HG03469 (cell line): ENCODE measurements around the gene UBA3.

Source experiments
- ATAC-seq: cut with Tn5 transposase; IDR thresholded peaks from one replicate; pipeline ENCODE4 v1.9.1; 2021; ENCODE audit warnings: mild to moderate bottlenecking, moderate library complexity, moderate number of reproducible peaks; ENCODE audit not compliant: unreplicated experiment

UBA3 gene

GRCh38 chr3:69080233-69080920 is at the start of gene UBA3:
UBA3 (minus strand) TSS chr3:69080365; CDS start chr3:69080353, 12 bp downstream.
- ATAC-seq, result peak; percentile 22

- ATAC-seq, result no peak
Observed at GRCh38 chr3:69129531-69129930, 49.4 kb upstream of the UBA3 start.

DNA sequence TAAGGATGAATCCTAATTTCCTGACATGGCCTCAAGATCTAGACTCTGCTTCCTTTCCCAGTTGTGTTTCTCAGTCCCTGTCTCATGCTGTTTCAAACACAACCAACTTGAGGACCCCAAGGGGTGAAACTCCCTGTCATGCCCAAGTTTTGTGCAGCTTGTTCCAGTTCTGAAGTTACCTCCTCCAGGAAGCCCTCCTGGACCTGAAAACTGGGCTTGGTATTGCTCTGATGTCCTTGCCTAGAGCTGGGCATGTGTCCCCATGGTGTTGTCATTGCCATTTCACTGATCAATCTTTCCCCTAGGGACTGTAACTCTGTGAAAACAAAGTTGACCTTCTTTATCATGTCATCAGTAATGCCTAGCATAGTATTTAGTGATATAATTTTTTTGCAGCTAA is 48.3 kb upstream of the UBA3 start:
- no peak for ATAC-seq

DNA sequence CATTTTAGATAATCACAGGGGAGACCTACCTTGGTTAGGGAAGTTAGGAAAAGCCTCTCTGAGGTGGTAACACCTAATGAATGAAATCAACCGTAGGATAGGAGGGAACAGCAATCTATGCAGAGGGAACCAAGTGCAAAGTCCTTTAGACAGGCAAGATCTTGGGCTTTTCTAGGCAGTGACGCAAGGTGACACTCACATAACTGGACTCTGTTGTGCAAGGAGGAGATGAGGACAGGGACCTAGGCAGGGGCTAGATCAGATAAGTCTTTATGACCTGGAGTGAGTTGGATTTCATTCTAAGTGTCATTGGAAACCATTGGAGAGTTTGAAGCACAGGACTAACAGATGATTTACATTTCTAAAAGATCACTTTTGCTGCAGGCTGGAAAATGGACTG is 46.8 kb upstream of the UBA3 start:
- no peak for ATAC-seq

DNA sequence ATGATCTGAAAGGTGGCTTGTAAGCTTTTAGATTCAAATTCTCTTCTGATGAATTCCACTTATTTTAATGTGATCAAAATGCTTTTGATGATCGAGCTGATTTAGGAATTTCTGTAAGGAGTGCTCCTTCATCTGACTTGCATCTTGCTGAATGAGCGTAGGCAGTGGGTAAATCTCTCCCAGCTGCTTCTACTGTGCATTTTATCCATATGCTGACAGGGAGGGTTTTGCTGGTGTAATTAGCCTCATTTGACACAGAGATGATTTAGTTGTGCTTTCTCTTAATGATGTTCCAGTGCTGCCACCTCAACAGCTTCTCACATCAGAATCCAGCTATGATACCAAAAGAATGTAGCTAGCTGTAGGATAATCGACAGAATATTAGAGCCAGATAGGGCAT is 46.1 kb upstream of the UBA3 start:
- no peak for ATAC-seq

GRCh38 chr3:69122403-69122802 is 42.2 kb upstream of the UBA3 start, which contains the start of gene LMOD3:
LMOD3 (minus strand) TSS chr3:69122595; CDS start chr3:69122386, 209 bp downstream.
- ATAC-seq, result no peak

GRCh38 chr3:69121950-69122349 is 41.8 kb upstream of the UBA3 start:
- ATAC-seq, result no peak

- ATAC-seq, result no peak
Observed at GRCh38 chr3:69121513-69121912, 41.3 kb upstream of the UBA3 start.

DNA sequence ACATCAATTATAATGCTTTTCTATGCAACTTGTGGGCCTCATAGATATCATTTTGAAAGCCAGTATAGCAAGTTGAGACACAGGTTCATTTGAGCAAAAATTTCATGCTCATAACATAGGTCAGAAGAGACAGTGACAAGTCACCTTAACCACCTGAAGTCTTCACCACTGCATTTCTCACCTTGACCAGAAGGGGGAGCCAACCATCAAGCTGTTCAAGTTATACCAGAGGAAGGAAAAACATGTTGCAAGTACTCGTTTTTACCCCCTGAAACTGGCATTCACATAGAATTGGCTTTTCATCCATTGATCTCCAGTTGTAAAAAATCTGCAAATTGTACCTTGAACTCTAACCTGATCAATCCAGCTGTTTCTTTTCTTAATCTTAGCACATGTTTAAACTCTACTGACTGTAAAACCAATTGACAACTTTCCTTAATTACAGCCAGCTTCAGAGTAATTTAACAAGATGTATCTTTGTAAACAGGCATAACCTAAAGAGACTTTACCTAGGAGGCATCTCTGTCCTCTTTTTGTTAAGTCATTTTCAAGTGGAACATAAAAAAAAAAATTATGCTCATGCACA is 40.8 kb upstream of the UBA3 start:
- ATAC-seq, result peak; percentile 91

DNA sequence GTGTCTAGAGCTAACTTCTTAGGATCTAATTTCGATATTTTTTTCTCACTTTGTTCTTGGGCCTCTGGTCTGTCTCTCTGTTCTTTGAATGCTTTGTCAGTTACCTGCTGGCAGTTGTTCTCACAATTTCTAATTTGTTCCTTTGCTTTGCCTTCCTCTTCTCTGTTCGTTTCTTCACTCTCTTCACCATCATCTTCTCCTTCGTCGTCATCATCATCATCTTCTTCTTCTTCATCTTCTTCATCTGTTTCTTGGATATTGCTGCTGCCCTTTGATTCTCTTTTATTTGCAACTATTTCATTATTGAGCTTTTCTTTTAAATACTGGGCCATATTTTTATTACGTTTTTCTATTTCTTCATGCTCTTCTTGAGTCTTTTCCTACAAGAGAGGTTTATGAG is 39.5 kb upstream of the UBA3 start:
- no peak for ATAC-seq

DNA sequence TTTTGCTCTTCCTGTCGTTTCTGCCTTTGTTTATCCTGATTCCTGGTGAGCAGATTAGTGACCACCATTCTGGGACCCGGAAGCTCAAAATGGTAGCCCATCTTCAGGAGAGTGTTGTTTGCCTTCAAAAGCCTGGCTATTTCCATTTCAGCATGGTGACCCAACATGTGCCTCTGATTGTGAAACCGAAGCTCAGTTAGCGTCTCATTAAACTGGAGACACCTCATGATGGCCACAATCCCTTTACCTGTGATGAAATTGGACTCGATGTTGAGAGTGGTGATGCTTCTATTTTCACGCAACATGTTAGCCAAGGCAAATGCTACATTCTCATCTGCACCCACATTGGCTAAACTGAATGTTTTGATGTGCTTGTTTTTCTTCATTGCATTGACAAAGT is 39.0 kb upstream of the UBA3 start:
- ATAC-seq, result no peak

DNA sequence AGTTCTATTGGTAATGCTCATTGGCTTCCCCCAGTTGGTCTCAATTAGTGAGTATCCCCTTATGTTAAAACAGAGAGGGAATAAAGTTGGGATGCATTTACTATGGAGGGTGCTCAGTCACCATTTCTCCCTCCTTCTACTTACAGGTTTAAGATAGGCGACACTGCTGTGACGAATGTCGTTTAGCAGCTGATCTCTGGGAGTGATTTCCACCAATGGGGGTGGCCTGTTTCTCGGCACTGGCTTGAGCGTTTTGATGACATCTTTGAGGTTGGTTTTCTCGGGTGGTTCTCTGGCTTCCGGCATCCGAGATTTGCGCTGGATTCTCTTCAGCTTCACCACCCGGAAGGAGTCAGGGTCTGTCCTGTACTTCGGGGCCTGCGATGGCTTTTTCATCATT is 38.4 kb upstream of the UBA3 start:
- ATAC-seq, result no peak

DNA sequence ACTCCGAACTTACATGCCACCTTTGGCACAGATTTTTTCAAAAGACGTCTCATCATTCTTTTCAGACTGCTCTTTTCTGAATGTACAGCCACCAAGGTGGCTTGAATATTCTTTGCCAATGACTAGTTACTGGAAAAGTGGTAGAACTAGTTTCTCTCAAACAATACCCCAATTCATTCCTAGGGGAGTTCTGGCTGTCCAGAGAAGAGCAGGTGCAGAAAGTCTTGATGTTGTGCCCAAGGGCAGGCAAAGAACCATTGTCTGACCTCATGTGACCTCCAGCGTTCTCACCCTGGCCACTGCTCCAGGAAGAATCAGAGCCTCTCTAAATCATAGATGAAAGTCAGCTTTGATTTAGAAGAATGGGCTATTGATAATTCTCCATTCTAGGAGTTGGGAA is 36.7 kb upstream of the UBA3 start:
- ATAC-seq, result no peak

DNA sequence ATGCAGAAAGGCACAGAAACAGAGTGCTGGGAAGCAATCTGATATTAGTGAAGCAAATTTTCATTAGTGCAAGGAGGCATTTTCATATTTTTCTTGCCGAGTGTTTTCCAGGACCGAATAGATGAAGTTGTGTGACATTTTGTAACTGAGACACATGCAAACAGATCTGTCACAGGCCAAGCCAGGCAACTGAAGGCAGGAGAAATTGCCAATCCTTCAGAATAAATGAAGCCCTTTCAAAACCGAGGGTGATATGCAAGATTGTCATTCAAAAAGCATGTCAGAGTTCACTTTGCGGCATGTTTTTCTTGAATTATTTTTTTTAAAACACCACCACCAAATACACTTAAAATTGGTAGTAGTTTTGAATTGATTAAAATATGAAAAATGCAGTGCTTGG is 36.0 kb upstream of the UBA3 start:
- ATAC-seq, result no peak

DNA sequence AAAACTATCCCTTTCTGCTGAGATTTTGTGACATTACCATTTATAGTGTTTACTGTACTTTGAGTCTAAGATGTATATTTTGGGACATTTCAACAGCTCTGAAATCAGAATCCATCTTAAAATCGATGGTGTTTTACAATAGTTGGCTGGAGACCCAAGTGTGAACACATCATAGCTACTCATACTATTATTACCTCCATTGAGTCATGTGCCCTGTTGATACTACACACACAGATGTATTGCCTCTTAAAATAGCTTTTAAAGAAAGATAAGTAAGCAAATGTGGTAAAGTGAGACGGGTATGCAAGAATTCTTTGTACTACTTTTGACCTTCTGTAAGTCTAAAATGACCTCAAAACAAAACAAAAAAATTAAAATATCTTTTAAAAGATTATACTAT is 35.6 kb upstream of the UBA3 start:
- no peak for ATAC-seq

- no peak for ATAC-seq
Observed at GRCh38 chr3:69113536-69113935, 33.4 kb upstream of the UBA3 start.

DNA sequence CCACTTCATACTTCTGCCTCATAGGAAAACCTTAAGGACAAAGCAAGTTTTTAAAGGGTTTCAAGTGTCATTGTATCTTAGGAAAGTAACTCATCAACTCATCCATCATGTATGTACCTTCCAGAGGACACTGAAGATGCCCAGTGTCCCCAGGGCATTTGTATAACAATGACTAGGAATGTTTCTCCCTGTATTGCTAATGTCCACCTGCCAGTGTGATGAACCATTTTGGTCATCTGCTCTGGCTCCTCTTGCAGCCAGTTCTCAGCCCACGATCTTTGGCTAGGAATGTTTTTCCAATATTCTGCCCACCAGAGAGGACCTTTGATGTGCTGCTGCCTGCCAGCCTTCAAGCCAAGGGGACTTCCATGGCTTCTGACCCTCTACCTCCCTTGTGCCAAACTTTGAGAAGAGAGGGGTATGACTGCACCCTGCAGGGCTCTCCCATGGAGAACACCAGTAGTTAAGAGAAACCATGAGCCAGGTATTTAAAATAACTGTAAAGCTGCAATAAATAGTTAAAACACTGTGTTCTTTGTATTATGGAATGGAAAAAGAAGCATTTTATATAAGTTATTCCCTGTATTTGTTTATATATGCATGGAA is 30.9 kb upstream of the UBA3 start:
- ATAC-seq, result no peak

- ATAC-seq, result no peak
Observed at GRCh38 chr3:69108811-69109210, 28.6 kb upstream of the UBA3 start.

- no peak for ATAC-seq
Observed at GRCh38 chr3:69107841-69108240, 27.7 kb upstream of the UBA3 start.

GRCh38 chr3:69105320-69105719 is 25.2 kb upstream of the UBA3 start:
- ATAC-seq, result no peak

DNA sequence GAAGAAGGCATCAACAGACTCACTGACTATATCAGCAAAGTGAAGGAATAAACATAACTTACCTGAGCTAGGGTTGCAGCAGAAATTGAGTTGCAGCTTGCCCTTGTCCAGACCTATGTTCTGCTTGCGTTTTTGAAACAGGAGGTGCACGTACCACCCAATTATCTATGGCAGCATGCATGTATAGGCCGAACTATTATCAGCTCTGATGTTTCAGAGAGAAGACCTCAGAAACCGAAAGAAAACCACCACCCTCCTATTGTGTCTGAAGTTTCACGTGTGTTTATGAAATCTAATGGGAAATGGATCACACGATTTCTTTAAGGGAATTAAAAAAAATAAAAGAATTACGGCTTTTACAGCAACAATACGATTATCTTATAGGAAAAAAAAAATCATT is 24.4 kb upstream of the UBA3 start:
- no peak for ATAC-seq

- ATAC-seq, result no peak
Observed at GRCh38 chr3:69103123-69103522, 23.0 kb upstream of the UBA3 start.
